ENCODE results near the gene IER5L.
"Not testable (repeated sequence)": the region's sequence is repeated elsewhere in the genome, so short reads cannot be mapped to it uniquely, and the experiment has no call there.

IER5L gene

DNA sequence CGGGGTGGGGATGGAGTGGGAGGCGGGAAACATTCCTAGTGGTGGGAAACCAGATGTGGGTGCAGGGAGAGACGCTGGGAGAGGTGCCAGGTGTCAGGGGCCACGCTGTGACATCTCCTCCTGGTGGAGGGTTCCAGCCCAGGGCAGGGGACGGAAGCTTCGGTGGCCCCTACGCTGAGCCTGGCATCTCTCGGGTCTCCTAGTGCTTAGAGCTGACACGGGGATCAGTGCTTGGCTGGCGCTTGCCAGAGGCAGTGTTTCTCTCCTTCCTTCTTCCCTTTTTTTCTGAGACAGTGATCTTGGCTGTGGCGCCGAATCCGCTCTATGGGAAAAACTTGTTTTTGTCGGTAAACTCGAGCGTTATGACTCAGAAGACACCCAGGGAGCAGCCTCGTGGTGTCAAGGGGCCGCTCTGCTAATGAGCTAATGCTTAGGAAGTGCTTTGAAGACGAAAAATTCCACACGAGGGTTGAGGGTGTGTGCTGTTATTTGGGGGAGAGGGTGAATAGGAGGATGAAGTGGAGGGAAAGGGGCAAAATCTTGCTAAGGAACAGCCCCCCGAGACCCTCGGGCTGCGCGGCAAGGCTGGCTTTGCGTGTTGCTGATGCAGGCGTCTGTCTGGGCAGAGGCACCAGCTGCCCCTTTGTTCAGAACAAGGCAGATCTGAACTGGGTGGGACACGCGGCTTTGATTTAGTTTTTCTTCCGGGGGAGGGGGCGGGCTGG, 20.4 kb upstream of the IER5L start:
- H3K4me3 ChIP-seq (ENCODE audit: low read depth, low read length), result no peak overlapping the region
- TF ChIP-seq, protein P1, sequence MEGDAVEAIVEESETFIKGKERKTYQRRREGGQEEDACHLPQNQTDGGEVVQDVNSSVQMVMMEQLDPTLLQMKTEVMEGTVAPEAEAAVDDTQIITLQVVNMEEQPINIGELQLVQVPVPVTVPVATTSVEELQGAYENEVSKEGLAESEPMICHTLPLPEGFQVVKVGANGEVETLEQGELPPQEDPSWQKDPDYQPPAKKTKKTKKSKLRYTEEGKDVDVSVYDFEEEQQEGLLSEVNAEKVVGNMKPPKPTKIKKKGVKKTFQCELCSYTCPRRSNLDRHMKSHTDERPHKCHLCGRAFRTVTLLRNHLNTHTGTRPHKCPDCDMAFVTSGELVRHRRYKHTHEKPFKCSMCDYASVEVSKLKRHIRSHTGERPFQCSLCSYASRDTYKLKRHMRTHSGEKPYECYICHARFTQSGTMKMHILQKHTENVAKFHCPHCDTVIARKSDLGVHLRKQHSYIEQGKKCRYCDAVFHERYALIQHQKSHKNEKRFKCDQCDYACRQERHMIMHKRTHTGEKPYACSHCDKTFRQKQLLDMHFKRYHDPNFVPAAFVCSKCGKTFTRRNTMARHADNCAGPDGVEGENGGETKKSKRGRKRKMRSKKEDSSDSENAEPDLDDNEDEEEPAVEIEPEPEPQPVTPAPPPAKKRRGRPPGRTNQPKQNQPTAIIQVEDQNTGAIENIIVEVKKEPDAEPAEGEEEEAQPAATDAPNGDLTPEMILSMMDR (IDR thresholded peaks at IDR 0.05; ENCODE audit: borderline replicate concordance, insufficient read depth, low read depth, low read length), result no peak

DNA sequence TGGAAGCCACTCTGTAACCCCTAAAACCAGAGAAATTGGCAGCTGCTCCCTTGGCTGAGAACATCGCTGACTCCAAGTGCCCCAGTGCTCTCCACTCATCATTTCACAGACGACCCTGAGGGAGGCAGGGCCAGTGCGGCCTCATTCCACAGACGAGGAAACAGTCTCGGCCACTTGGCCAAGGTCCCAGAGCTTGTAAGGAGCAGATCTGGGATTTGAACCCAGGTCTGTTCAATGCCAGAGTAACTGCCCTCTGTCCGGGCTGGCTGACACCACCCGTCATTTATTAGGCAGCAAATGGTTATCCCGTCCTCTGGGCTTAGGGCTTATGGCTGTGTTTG, 19.9 kb upstream of the IER5L start:
- TF ChIP-seq, protein P1 (IDR thresholded peaks at IDR 0.05; ENCODE audit: borderline replicate concordance, insufficient read depth, low read depth, low read length), result no peak

GRCh38 chr9:129197045-129197444, 19.0 kb upstream of the IER5L start:
- not testable (repeated sequence) for H3K4me3 ChIP-seq (ENCODE audit: low read depth, low read length)

More for the DNA sequence above, 19.9 kb upstream of the IER5L start:
- H3K4me3 ChIP-seq (ENCODE audit: low read depth, low read length), result no peak overlapping the region

DNA sequence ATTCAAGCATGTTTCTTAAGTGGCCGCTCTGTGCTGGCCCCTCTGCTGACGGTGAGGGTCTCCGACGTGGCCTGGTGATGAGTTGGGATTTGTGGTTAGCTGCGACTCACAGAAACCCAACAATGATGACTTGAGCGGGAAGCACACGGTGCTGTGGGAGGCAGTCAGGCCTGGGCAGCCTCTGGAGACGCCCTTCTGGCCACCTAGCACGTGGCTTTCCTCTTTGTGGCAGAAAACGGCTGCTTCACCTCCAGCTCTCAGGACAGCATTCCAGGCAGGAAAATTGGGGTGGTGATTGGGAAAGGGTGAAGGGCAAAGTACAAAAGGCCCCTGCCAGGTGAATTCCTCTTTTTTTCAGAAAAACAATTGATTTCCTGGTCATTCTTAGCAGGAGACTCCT, 17.5 kb upstream of the IER5L start:
- TF ChIP-seq, protein P1 (IDR thresholded peaks at IDR 0.05; ENCODE audit: borderline replicate concordance, insufficient read depth, low read depth, low read length), result no peak
- no peak overlapping the region for H3K4me3 ChIP-seq (ENCODE audit: low read depth, low read length)

DNA sequence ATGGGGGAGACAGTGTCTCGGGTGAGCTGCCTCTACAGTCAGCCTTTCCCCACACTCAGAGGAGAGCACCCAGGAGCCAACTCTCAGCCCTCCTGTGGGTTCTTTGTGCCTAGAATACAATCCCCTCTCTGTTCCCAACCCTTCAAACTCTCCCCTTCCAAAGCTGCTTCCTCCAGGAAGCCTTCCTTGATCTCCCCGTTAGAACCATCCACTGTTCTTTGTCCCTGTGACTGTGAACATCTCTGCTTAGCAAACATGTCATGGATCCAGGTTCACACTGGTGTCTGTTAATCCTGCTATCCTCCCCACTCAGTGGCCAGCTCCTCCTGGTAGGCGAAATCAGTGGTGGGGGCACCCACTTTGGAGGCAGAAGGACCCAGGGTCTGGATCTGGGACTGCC, 16.2 kb upstream of the IER5L start:
- no peak overlapping the region for H3K4me3 ChIP-seq (ENCODE audit: low read depth, low read length)
- TF ChIP-seq, protein P1 (IDR thresholded peaks at IDR 0.05; ENCODE audit: borderline replicate concordance, insufficient read depth, low read depth, low read length), result no peak

DNA sequence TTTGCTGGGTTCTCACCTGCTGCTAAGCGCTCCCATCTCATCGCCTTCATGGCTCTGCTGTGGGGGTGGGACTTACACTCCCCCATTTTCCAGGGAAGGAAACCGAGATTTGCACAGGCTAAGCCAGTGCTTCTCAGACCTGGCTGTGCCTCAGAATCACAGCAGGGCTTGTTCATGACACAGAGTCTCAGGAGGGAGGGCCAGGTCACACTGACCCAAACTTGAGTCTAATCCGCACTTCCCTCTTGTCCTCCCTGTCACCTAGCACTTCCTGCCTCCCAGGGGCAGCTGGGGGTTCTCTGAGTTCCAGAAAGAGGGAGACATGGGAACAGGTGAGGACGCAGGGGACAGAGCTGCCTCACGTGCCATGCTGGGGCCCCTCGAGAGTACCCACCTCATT, 15.6 kb upstream of the IER5L start:
- TF ChIP-seq, protein P1 (IDR thresholded peaks at IDR 0.05; ENCODE audit: borderline replicate concordance, insufficient read depth, low read depth, low read length), result no peak
- H3K4me3 ChIP-seq (ENCODE audit: low read depth, low read length), result no peak overlapping the region

- no peak overlapping the region for H3K4me3 ChIP-seq (ENCODE audit: low read depth, low read length)
- TF ChIP-seq, protein P1 (IDR thresholded peaks at IDR 0.05; ENCODE audit: borderline replicate concordance, insufficient read depth, low read depth, low read length), result no peak
These were observed 13.2 kb upstream of the IER5L start for GRCh38 chr9:129191234-129191633.

- H3K4me3 ChIP-seq (ENCODE audit: low read depth, low read length), result not testable (repeated sequence)
These were observed 11.9 kb upstream of the IER5L start for GRCh38 chr9:129189971-129190370.
